ENCODE measurements around the gene GRM7.
A peak's percentile ranks its signal among the peaks of the same experiment; 100 is the strongest.

The GRM7 gene

DNA sequence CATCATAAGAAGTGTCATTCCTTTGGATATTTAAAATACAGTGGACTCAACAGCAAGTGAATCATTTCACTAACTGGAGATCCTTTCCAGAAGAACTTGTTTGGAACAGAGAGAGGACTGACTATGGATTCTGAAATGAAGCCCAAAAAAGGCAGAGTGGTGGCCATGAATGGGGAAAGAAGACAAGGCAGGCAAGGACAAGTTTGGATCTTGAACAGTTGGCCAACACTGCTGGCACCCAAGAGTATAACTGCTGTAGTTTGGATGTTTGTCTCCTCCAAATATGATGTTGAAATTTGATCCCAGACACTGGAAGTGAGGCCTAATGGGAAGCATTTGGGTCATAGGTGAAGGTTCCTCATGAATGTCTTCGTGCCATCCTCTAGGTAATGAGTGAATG is 686.9 kb downstream of the GRM7 start:
- Histone ChIP-seq H3K27ac (ENCODE audit: poor library complexity, severe bottlenecking) (no peak overlapping the region), H3K9me3 (ENCODE audit: severe bottlenecking) (peaks cover 2% of the 10 kb centered on the region), H3K36me3 (ENCODE audit: low read depth) (no peaks in the 10 kb centered on the region), H3K27me3 (ENCODE audit: insufficient read depth, poor library complexity, severe bottlenecking) (no peaks in the 10 kb centered on the region), H3K4me3 (ENCODE audit: severe bottlenecking) (no peak overlapping the region), H3K4me1 (ENCODE audit: insufficient read depth, poor library complexity, severe bottlenecking) (no peaks in the 10 kb centered on the region)
- ATAC-seq (ENCODE audit: low read depth) (no peak), DNase-seq (ENCODE audit: low spot score) (no peak)
- TF ChIP-seq, protein P1, sequence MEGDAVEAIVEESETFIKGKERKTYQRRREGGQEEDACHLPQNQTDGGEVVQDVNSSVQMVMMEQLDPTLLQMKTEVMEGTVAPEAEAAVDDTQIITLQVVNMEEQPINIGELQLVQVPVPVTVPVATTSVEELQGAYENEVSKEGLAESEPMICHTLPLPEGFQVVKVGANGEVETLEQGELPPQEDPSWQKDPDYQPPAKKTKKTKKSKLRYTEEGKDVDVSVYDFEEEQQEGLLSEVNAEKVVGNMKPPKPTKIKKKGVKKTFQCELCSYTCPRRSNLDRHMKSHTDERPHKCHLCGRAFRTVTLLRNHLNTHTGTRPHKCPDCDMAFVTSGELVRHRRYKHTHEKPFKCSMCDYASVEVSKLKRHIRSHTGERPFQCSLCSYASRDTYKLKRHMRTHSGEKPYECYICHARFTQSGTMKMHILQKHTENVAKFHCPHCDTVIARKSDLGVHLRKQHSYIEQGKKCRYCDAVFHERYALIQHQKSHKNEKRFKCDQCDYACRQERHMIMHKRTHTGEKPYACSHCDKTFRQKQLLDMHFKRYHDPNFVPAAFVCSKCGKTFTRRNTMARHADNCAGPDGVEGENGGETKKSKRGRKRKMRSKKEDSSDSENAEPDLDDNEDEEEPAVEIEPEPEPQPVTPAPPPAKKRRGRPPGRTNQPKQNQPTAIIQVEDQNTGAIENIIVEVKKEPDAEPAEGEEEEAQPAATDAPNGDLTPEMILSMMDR (IDR thresholded peaks at IDR 0.05; ENCODE audit: poor library complexity, severe bottlenecking), result no peak

DNA sequence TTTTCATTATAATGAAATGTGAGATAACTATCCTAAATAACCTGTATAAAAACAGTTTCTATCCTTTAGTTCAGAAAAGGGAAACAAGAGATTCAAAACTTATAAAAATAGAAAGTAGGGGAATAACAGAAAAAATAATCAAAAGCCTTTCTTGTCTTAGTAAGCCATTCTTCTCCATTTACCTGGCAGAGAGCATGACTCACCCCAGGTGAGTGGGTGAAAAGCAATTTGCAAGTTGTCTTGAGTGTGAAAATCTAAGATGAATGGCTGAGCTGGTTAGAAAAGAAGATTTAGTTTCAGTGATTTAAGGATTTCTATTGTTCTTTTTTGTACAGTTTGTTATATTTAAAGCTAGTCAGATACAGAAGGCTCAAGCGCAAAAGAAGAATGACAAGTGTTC is 702.0 kb downstream of the GRM7 start:
- Histone ChIP-seq H3K36me3 (ENCODE audit: low read depth) (no peaks in the 10 kb centered on the region), H3K27me3 (ENCODE audit: insufficient read depth, poor library complexity, severe bottlenecking) (no peaks in the 10 kb centered on the region), H3K4me3 (ENCODE audit: severe bottlenecking) (no peak overlapping the region), H3K27ac (ENCODE audit: poor library complexity, severe bottlenecking) (no peak overlapping the region), H3K9me3 (ENCODE audit: severe bottlenecking) (no peaks in the 10 kb centered on the region), H3K4me1 (ENCODE audit: insufficient read depth, poor library complexity, severe bottlenecking) (no peaks in the 10 kb centered on the region)
- TF ChIP-seq, protein P1 (IDR thresholded peaks at IDR 0.05; ENCODE audit: poor library complexity, severe bottlenecking), result no peak
- DNase-seq (ENCODE audit: low spot score), result no peak
- peak; percentile 53; the same call in 2 of the 3 replicates for ATAC-seq (ENCODE audit: low read depth)

GRCh38 chr3:7565574-7565973 is 704.7 kb downstream of the GRM7 start:
- Histone ChIP-seq H3K4me1 (ENCODE audit: insufficient read depth, poor library complexity, severe bottlenecking) (no peaks in the 10 kb centered on the region), H3K27ac (ENCODE audit: poor library complexity, severe bottlenecking) (peak overlapping the region; percentile 16), H3K27me3 (ENCODE audit: insufficient read depth, poor library complexity, severe bottlenecking) (no peaks in the 10 kb centered on the region), H3K9me3 (ENCODE audit: severe bottlenecking) (no peaks in the 10 kb centered on the region), H3K4me3 (ENCODE audit: severe bottlenecking) (no peak overlapping the region), H3K36me3 (ENCODE audit: low read depth) (no peaks in the 10 kb centered on the region)
- ATAC-seq (ENCODE audit: low read depth) (peak; percentile 53), DNase-seq (ENCODE audit: low spot score) (no peak)
- TF ChIP-seq, protein P1 (IDR thresholded peaks at IDR 0.05; ENCODE audit: poor library complexity, severe bottlenecking), result no peak

DNA sequence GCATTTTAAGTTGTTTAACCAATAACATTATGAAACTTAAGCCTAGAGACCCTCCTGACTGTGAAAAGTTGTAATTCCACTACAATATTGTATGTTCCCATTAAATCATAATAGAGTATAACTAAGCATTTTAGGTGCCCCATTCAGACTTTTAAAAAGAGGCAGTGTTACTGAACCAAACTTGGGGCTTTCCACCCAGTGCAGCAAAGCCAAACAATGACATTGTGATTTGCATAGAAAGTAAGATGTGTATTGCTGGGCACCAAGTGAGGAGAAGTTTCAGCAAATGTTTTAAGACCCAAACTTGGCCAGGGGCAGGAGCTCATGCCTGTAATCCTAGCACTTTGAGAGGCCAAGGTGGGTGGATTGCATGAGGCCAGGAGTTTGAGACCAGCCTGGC is 706.2 kb downstream of the GRM7 start:
- DNase-seq (ENCODE audit: low spot score) (no peak), ATAC-seq (ENCODE audit: low read depth) (no peak)
- Histone ChIP-seq H3K27me3 (ENCODE audit: insufficient read depth, poor library complexity, severe bottlenecking) (no peaks in the 10 kb centered on the region), H3K4me3 (ENCODE audit: severe bottlenecking) (no peak overlapping the region), H3K9me3 (ENCODE audit: severe bottlenecking) (no peaks in the 10 kb centered on the region), H3K4me1 (ENCODE audit: insufficient read depth, poor library complexity, severe bottlenecking) (no peaks in the 10 kb centered on the region), H3K36me3 (ENCODE audit: low read depth) (no peaks in the 10 kb centered on the region), H3K27ac (ENCODE audit: poor library complexity, severe bottlenecking) (no peak overlapping the region)
- TF ChIP-seq, protein P1 (IDR thresholded peaks at IDR 0.05; ENCODE audit: poor library complexity, severe bottlenecking), result no peak

GRCh38 chr3:7568526-7569184 is 707.7 kb downstream of the GRM7 start:
- H3K4me3 ChIP-seq (ENCODE audit: severe bottlenecking), result no peak overlapping the region
- H3K36me3 ChIP-seq (ENCODE audit: low read depth), result no peaks in the 10 kb centered on the region
- ATAC-seq (ENCODE audit: low read depth) (no peak), DNase-seq (ENCODE audit: low spot score) (no peak)
- H3K27ac ChIP-seq (ENCODE audit: poor library complexity, severe bottlenecking), result no peak overlapping the region
- TF ChIP-seq, protein P1 (IDR thresholded peaks at IDR 0.05; ENCODE audit: poor library complexity, severe bottlenecking), result no peak
- no peaks in the 10 kb centered on the region for H3K9me3 ChIP-seq (ENCODE audit: severe bottlenecking)
- H3K4me1 ChIP-seq (ENCODE audit: insufficient read depth, poor library complexity, severe bottlenecking), result no peaks in the 10 kb centered on the region
- no peaks in the 10 kb centered on the region for H3K27me3 ChIP-seq (ENCODE audit: insufficient read depth, poor library complexity, severe bottlenecking)

Measured in RWPE2 (cell line).